ENCODE results near the gene ADAM23.

DNA sequence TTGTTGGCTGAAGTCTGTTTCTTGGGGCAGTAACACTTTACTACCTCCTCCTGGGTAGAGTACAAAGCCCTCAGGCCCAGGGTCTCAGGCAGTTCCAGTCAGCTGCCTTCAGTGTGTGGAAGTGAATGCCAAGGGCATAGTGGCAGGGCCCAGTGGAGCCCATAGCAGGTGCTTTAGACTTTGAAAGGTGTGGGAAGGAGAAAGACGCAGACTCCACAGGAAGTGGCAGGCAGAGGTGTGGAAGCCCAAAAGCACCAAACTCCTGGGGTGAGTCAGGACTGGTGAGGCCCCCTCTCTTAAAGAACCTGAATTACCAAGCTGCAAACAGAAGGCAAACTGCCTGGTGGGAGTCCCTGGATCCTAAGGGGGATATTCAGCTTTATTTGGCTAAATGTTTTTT is 45.3 kb downstream of the ADAM23 start:
- TF ChIP-seq SIN3B (IDR thresholded peaks at IDR 0.05; ENCODE audit: low read length) (no peak), HMG20B (CRISPR knock-in tag; conservative IDR thresholded peaks at IDR 0.05) (no peak)
- TF ChIP-seq, protein P1, sequence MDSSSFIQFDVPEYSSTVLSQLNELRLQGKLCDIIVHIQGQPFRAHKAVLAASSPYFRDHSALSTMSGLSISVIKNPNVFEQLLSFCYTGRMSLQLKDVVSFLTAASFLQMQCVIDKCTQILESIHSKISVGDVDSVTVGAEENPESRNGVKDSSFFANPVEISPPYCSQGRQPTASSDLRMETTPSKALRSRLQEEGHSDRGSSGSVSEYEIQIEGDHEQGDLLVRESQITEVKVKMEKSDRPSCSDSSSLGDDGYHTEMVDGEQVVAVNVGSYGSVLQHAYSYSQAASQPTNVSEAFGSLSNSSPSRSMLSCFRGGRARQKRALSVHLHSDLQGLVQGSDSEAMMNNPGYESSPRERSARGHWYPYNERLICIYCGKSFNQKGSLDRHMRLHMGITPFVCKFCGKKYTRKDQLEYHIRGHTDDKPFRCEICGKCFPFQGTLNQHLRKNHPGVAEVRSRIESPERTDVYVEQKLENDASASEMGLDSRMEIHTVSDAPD (CRISPR knock-in tag; IDR thresholded peaks at IDR 0.05), result no peak

Measured in HepG2 (cell line).